ENCODE data around the gene DEPDC7.

Gene DEPDC7

GRCh38 chr11:33015621-33016551 is at the start of gene DEPDC7:
Gene DEPDC7 (plus strand): TSS chr11:33015878. CDS start chr11:33015956, 78 bp downstream.
- peak within 1 kb of the TSS; percentile 25; the same call in 1 of the 2 replicates for H3K27ac ChIP-seq (ENCODE audit: extremely low read depth, low read depth, low read length)
- H3K4me1 ChIP-seq (ENCODE audit: control insufficient read depth, insufficient read depth, low read length) = no peaks in the 10 kb centered on the region
- ChIA-PET POLR2A (interaction anchor here (0.6 to 3.2 kb wide), 11 partner anchors 9 to 721 kb away, joined by 3 to 47 read pairs (median 3); partner anchors contain the start of genes CD59, QSER1 and TCP11L1), CTCF (interaction anchor here (0.5 to 1.9 kb wide), 10 partner anchors 9 to 388 kb away, joined by 3 to 10 read pairs (median 3); partner anchors contain the start of gene TCP11L1)
- H3K9me3 ChIP-seq (ENCODE audit: control insufficient read depth, insufficient read depth, low read depth, low read length) = no peaks in the 10 kb centered on the region
- H3K36me3 ChIP-seq (ENCODE audit: control insufficient read depth in 2 of 2, insufficient read depth in 1 of 2, low read length in 2 of 2) = no peaks in the 10 kb centered on the region
- peak within 1 kb of the TSS; percentile 81 for H3K4me3 ChIP-seq (ENCODE audit: low read depth, low read length)
- peak; percentile 20; the same call in 1 of the 2 replicates for TF ChIP-seq GLIS2 (tag by site-specific recombination; IDR thresholded peaks at IDR 0.05)
- peak; percentile 84 for TF ChIP-seq ZIC2 (tag by site-specific recombination; IDR thresholded peaks at IDR 0.05)
- TF ChIP-seq ZNF335 (tag by site-specific recombination; conservative IDR thresholded peaks at IDR 0.05) = peak; percentile 72
- peak; percentile 77 for TF ChIP-seq ZBTB8A (tag by site-specific recombination; IDR thresholded peaks at IDR 0.05)
- peak; percentile 76 for TF ChIP-seq ZFHX2 (tag by site-specific recombination; conservative IDR thresholded peaks at IDR 0.05)
- peak; percentile 59 for TF ChIP-seq SP2 (tag by site-specific recombination; IDR thresholded peaks at IDR 0.05)
- 0 out of 2 replicates have a peak, but pooled peaks have one; percentile 13 for TF ChIP-seq PATZ1 (tag by site-specific recombination; IDR thresholded peaks at IDR 0.05)
- 0 out of 2 replicates have a peak, but pooled peaks have one; percentile 50 for TF ChIP-seq ZFP69B (tag by site-specific recombination; IDR thresholded peaks at IDR 0.05)
- TF ChIP-seq, protein P1, sequence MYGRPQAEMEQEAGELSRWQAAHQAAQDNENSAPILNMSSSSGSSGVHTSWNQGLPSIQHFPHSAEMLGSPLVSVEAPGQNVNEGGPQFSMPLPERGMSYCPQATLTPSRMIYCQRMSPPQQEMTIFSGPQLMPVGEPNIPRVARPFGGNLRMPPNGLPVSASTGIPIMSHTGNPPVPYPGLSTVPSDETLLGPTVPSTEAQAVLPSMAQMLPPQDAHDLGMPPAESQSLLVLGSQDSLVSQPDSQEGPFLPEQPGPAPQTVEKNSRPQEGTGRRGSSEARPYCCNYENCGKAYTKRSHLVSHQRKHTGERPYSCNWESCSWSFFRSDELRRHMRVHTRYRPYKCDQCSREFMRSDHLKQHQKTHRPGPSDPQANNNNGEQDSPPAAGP (tag by site-specific recombination; IDR thresholded peaks at IDR 0.05) = peak; percentile 28; the same call in 1 of the 2 replicates
- peak; percentile 71; the same call in 1 of the 2 replicates for TF ChIP-seq ZNF501 (tag by site-specific recombination; IDR thresholded peaks at IDR 0.05)
- TF ChIP-seq ZNF394 (tag by site-specific recombination; IDR thresholded peaks at IDR 0.05; ENCODE audit: borderline replicate concordance) = 0 out of 2 replicates have a peak, but pooled peaks have one; percentile 53
- no peak for TF ChIP-seq ZNF610 (tag by site-specific recombination; IDR thresholded peaks at IDR 0.05; ENCODE audit: borderline replicate concordance)
- peak; percentile 73 for TF ChIP-seq ZNF18 (tag by site-specific recombination; IDR thresholded peaks at IDR 0.05)
- no peak for TF ChIP-seq ZNF629 (tag by site-specific recombination; IDR thresholded peaks at IDR 0.05)
- TF ChIP-seq ZNF843 (tag by site-specific recombination; IDR thresholded peaks at IDR 0.05) = peak; percentile 34; the same call in 1 of the 2 replicates
- no peak for TF ChIP-seq SCRT2 (tag by site-specific recombination; IDR thresholded peaks at IDR 0.05)
- peak; percentile 55 for TF ChIP-seq SP7 (tag by site-specific recombination; IDR thresholded peaks at IDR 0.05)
- peak; percentile 71 for TF ChIP-seq ZBTB48 (tag by site-specific recombination; IDR thresholded peaks at IDR 0.05)
- TF ChIP-seq ZBTB17 (tag by site-specific recombination; IDR thresholded peaks at IDR 0.05) = peak; percentile 88
- TF ChIP-seq ZNF350 (tag by site-specific recombination; IDR thresholded peaks at IDR 0.05) = no peak
- no peak for TF ChIP-seq BCL6B (tag by site-specific recombination; IDR thresholded peaks at IDR 0.05)
- no peak for TF ChIP-seq ZNF791 (tag by site-specific recombination; IDR thresholded peaks at IDR 0.05)
- peak; percentile 41 for TF ChIP-seq GLIS1 (tag by site-specific recombination; IDR thresholded peaks at IDR 0.05)
- TF ChIP-seq OVOL3 (tag by site-specific recombination; IDR thresholded peaks at IDR 0.05) = no peak
- TF ChIP-seq ZNF580 (tag by site-specific recombination; IDR thresholded peaks at IDR 0.05) = peak; percentile 82; the same call in 1 of the 2 replicates
- no peak for TF ChIP-seq ZNF530 (tag by site-specific recombination; IDR thresholded peaks at IDR 0.05; ENCODE audit: low read depth)
- no peak for TF ChIP-seq ZSCAN30 (tag by site-specific recombination; IDR thresholded peaks at IDR 0.05)
- TF ChIP-seq KLF16 (tag by site-specific recombination; IDR thresholded peaks at IDR 0.05) = peak; percentile 47; the same call in 1 of the 2 replicates
- TF ChIP-seq, protein P2, sequence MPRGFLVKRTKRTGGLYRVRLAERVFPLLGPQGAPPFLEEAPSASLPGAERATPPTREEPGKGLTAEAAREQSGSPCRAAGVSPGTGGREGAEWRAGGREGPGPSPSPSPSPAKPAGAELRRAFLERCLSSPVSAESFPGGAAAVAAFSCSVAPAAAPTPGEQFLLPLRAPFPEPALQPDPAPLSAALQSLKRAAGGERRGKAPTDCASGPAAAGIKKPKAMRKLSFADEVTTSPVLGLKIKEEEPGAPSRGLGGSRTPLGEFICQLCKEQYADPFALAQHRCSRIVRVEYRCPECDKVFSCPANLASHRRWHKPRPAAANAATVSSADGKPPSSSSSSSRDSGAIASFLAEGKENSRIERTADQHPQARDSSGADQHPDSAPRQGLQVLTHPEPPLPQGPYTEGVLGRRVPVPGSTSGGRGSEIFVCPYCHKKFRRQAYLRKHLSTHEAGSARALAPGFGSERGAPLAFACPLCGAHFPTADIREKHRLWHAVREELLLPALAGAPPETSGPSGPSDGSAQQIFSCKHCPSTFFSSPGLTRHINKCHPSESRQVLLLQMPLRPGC (tag by site-specific recombination; IDR thresholded peaks at IDR 0.05) = 0 out of 2 replicates have a peak, but pooled peaks have one; percentile 17
